Effector CD4-positive, alpha-beta T cell (primary cell): Measurements from ENCODE around the gene PAK5.

ENCODE experiments used
- DNase-seq: peaks from one replicate; pipeline ENCODE4 v3.0.0-alpha.2; 2020

The PAK5 gene

DNA sequence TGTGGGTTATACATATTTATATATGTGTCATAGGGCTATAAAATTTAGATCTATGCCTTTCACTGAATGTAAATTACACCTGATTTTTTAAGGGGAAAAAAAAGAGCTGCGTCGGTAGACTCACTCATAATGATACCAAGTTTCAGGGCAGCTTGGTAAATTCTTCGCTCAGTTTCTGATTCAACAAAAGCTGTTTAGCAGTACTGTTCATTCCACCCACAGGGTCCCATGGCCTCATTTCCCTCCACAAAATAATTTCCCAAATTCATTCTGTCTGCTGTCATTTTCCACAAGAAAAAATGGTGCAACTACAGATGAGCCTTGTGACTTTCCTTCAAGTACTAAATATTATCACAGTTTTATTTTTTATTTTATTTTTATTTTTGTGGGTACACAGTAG lies 63.7 kb downstream of the PAK5 start:
- no peak for DNase-seq

GRCh38 chr20:9769954-9770353 lies 68.9 kb downstream of the PAK5 start:
- DNase-seq: no peak

DNA sequence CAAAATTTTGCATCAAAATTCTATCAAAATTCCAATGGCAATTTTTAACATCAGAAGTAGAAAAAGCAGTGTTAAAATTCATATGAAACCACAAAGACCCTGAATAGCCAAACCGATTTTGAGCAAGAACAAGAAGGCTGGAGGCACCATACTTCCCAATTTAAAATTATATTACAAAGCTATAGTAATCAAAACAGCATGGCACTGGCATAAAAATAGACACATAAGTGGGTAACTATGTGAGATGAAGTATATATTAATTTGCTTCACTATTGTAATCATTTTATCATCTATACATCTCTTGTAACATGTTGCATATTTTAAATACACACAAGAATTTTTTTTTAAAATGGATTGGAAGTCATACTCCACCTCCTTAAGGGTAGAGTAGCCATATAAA lies 77.4 kb downstream of the PAK5 start:
- no peak for DNase-seq

- no peak for DNase-seq
Measured at GRCh38 chr20:9759392-9759791, 79.5 kb downstream of the PAK5 start.

DNA sequence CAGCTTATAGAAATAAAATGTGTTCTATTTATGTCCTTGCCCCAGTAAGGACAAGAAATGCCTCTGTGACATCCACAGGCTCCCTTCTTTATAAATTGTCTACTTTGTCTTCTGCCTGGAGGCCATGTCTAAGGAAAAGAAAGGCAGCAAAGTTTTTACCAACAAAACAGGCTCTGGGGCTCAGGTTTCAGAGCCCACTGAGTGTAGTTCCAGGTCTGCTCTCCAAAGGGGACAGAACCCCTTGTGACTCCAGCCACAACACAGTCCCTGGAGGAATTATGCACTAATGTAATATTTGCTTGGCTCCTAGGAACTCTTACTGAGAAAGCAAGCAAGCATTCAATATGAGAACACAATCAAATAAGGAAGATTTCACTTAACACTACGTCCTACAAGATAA lies 80.1 kb downstream of the PAK5 start:
- no peak for DNase-seq

DNA sequence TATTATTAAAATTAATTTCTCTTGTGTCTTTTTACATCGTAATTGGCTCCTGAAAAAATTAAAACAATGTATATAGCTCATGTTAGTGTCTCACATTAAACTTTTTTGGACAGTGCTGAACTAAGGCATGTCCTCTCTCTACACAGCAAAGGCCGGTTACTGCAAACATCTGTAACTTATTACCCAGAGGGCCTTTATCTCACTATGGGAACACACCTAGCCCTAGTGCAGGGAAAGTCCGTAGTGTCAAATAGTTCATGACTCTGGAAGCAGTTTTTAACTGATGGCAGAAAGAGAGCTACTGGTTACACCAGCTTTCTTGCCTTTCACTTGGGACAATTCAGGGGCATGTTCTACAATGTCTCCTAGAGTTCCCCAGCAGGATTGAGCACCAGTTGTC lies 82.2 kb downstream of the PAK5 start:
- DNase-seq: no peak

DNA sequence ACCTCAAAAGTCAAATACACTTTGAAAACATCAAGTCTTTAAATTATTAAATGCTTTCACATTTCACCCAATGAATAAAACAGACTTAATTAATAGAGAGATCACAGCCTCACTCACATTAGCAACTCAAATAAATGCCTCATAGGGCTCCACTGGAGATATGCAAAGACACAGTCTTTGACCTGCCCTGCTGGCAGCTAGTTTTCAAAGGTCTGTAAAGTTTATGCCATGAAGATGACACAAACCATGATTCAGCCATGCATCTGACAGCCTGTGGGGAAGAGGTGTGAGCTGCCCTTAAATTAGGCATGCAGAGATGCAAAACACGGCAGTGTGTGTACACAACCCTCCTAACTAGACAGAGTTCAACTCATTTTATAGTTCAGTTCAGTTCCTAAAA lies 83.6 kb downstream of the PAK5 start:
- no peak for DNase-seq

GRCh38 chr20:9744551-9744950 lies 94.3 kb downstream of the PAK5 start:
- DNase-seq: no peak

GRCh38 chr20:9743871-9744270 lies 95.0 kb downstream of the PAK5 start:
- no peak for DNase-seq

- no peak for DNase-seq
Measured at GRCh38 chr20:9742821-9743220, 96.1 kb downstream of the PAK5 start.

DNA sequence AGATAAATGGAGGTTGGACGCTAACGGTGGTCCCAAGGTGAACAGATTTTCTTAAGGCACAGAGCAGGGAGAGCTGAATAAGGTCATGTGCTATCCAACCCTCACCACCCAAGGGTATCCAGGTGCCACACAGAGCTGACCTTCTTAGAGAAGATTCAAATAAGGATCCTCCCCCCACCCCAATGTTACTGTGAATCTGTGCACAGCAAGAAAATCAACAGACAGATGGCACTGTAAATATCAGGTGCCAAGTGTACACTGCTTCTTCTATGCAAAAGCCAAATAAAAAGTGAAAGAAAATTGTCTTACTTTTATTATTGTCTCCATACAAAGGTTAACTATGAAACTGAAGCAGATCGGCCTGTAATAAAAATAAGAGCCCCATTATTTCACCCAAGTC lies 96.9 kb downstream of the PAK5 start:
- no peak for DNase-seq

GRCh38 chr20:9740486-9740885 lies 98.4 kb downstream of the PAK5 start:
- DNase-seq: no peak

DNA sequence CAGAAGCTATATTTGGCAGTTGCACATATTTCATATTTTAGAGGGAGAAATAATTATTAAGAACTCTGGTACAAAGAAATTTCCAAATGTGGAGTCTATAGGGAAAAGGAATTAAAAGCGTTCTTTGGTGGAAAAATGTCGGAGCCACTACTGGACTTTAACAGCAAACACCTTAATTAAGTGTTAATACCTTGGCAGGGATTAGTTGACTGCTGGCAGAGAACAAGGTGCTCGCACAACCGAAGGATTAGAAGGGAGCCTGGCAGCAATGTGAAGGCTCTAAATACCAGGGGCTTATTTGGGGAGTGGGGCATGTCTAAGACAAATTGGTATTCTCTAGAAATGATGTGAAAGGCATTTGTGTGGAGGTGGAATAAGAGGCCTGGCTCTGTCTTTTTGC lies 98.9 kb downstream of the PAK5 start:
- DNase-seq: no peak

DNA sequence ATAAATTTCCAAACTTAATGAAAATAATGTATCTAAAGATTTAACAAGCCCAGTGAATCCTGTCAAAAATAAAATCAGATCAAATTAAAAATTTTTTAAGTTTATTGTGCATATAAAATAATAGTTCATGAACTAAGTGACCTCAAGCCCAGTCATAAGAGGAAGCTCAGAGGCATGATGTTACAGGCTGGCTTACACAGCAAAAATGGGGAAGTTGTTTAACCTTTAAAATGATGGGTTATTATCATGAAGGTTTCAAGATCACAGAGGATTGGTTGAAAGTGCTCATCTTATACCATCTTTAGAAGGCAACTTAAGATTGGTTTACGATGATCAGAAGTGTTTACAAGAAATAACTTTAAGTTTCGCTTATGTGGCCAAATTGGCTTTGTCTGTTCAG lies 102.5 kb downstream of the PAK5 start:
- DNase-seq: no peak

GRCh38 chr20:9723501-9724202 lies 115.2 kb downstream of the PAK5 start:
- no peak for DNase-seq

- no peak for DNase-seq
Measured at GRCh38 chr20:9711872-9712271, 127.0 kb downstream of the PAK5 start.

GRCh38 chr20:9710685-9711084 lies 128.2 kb downstream of the PAK5 start:
- DNase-seq: no peak

- no peak for DNase-seq
Measured at GRCh38 chr20:9705722-9706476, 133.0 kb downstream of the PAK5 start.

DNA sequence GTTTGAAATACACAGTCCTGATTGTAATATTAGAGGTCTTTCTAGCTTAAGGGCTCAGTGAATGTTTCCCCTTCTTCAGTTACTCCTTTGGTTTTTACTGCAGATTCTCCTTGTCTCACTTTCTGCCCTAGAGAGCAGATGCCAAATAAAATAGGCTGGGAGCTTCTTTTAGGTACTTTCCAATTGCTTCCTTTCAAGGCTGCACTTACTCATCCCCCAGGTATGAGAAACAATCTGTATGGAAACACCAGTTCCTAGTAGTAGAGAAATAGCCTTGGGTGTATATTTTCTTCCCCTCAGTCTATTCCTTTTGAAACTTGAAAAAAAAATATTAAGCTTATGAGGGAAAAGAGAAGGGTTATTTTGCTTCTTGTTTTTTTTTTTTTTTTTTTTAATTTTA lies 139.7 kb downstream of the PAK5 start:
- no peak for DNase-seq

DNA sequence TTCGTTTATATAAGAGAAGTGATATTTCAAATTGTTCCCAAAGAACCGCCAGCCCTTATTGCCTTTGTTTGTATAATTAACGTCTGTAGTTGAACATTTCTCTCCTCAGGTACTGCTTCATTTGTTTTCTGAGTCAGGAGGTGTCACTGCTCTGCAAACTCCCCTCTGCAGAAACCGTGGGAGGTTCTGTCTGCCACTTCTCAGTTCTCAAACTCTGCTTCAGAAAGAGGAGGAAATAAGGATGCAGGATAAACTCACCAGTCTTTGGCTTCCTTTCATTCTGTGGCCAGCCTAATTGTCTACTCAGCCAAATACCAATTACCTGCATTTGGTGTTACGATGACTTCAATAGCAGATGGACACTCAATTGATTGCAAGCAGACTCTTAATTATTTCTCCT lies 149.8 kb downstream of the PAK5 start:
- no peak for DNase-seq

DNA sequence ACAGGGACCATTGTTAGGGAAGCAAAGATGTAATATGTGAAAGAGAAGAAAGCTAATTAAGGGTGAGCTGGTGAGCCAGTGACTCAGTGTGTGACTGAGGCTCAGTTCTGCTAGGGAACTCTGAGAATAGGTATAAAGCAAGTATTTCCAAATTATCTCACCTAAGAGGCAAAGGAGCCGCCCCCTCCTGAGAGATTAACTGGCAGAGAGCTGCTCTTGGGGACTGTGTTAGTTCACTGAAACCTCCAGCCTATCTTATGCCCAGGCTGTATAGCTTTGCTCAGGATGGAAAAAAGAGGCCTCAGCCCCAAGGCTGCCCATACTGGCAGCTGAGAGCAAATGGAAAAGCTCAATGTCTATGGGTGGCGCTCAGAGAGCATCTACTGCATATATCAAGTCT lies 152.0 kb downstream of the PAK5 start:
- no peak for DNase-seq

GRCh38 chr20:9686455-9686854 lies 152.4 kb downstream of the PAK5 start:
- DNase-seq: no peak

- no peak for DNase-seq
Measured at GRCh38 chr20:9686001-9686400, 152.9 kb downstream of the PAK5 start.

DNA sequence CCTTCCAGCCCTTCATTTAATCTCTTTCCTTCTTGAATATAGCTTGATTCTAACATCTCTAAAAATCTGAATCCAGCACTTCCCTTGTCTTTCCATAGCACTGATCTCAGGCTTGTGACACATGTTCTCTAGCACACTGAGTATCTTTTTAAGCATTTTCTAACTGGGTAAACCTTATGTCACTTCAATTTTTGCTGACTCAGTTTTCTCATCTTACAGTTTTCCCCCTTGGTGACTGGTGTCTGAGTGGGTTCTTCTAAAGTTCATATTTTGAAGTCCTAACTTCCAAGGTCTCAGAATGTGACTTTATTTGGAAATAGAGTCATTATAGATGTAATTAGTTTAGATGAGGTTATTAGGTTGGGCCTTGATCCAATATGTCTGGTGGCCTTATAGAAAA lies 153.9 kb downstream of the PAK5 start:
- DNase-seq: no peak

- no peak for DNase-seq
Measured at GRCh38 chr20:9677100-9677623, 161.7 kb downstream of the PAK5 start.
